Fibroblast of peridontal ligament (primary cell): ENCODE data around the gene STK36.

ENCODE experiments used
- DNase-seq: peaks from one replicate; pipeline ENCODE4 v3.0.0-alpha.2; 2010; ENCODE audit errors: extremely low read depth

The STK36 gene, protein sequence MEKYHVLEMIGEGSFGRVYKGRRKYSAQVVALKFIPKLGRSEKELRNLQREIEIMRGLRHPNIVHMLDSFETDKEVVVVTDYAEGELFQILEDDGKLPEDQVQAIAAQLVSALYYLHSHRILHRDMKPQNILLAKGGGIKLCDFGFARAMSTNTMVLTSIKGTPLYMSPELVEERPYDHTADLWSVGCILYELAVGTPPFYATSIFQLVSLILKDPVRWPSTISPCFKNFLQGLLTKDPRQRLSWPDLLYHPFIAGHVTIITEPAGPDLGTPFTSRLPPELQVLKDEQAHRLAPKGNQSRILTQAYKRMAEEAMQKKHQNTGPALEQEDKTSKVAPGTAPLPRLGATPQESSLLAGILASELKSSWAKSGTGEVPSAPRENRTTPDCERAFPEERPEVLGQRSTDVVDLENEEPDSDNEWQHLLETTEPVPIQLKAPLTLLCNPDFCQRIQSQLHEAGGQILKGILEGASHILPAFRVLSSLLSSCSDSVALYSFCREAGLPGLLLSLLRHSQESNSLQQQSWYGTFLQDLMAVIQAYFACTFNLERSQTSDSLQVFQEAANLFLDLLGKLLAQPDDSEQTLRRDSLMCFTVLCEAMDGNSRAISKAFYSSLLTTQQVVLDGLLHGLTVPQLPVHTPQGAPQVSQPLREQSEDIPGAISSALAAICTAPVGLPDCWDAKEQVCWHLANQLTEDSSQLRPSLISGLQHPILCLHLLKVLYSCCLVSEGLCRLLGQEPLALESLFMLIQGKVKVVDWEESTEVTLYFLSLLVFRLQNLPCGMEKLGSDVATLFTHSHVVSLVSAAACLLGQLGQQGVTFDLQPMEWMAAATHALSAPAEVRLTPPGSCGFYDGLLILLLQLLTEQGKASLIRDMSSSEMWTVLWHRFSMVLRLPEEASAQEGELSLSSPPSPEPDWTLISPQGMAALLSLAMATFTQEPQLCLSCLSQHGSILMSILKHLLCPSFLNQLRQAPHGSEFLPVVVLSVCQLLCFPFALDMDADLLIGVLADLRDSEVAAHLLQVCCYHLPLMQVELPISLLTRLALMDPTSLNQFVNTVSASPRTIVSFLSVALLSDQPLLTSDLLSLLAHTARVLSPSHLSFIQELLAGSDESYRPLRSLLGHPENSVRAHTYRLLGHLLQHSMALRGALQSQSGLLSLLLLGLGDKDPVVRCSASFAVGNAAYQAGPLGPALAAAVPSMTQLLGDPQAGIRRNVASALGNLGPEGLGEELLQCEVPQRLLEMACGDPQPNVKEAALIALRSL (N-terminal part only)

DNA sequence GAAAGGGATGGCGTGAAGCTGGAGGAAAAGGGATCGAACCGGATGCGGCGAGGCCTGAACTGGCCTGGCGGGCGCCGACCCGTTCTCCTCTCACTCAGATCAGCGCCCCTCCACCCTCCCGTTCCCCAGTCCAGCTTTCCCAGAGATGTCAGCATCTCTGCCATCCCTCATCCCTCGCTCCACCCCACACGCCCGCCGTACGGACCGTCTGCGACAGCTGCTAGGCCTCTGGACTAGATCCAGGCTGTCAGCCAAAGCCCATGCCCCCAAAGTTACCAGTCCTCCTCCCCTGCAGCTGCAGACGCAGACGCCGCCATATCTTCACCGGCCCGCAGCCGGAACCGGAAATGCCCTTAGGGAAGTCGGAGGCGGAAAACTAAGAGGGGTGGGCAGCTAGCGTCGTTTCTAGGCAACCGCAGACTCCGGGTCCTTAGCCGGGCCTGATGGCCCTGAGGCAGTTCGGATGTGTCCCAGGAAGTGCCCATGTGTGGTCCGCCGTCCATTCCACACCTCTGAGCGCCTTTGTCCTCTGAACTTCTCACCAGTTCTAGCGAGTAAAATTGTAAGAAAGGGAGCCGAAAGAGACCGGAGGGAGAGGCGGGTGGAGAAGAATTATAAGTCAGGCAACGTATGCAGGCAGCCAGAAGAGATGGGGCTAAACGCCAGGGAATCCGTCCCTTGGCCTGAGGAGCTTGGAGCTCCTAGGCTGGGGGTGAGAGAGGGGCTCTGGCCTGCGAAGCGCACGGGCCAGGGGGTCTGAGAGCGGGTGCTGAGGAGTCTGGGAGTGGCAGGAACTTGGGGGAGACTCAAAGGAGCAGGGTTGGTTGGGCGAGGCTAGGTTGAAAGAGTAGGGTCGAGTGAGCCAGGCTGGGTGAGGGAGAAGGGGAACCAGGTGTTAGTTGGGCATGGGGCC lies at the start of gene STK36, which contains the start of gene RNF25:
Gene STK36, plus strand, starts transcription at position 433 of the 913 bp plus-strand sequence. CDS start 744 bp downstream, outside the sequence.
Gene RNF25, minus strand, starts transcription at position 349 of the 913 bp plus-strand sequence. Its CDS starts 32 bp downstream, at position 317.
- DNase-seq: peak; percentile 91

- DNase-seq: no peak
These were observed 49.1 kb upstream of the STK36 start for GRCh38 chr2:218622606-218623365.

- no peak for DNase-seq
These were observed 48.5 kb upstream of the STK36 start for GRCh38 chr2:218623366-218623705.

DNA sequence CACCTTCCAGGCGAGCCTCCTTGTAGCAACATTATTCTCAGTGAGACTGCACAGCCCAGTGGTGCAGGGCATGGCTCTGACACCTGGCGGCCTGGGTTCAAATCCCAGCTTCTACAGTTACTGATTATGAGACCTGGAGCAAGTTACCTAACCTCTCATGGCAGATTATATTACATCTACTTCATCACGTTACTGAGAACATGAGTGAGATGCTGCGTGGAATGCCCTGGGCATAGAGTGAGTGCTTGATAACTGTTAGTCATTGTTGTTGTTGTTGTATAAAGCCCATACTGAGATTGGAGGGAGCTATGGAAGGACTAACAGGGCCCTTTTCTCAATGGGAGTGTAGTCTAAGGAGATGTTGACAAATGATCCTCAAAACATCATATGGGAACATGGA lies 45.5 kb upstream of the STK36 start:
- no peak for DNase-seq

DNA sequence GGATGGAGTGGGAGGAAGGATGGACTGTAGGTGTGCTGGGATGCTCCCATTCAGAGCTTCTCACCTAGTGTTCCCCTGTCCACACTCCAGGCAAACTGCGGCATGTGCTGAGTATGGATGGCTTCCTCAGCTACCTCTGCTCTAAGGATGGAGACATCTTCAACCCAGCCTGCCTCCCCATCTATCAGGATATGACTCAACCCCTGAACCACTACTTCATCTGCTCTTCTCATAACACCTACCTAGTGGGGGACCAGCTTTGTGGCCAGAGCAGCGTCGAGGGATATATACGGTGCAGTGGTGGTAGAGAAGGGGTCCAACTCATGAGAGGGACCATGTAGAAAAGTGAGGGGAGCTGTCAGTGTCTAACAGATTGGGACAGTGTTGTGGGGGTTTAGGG lies 43.9 kb upstream of the STK36 start:
- DNase-seq: no peak

DNA sequence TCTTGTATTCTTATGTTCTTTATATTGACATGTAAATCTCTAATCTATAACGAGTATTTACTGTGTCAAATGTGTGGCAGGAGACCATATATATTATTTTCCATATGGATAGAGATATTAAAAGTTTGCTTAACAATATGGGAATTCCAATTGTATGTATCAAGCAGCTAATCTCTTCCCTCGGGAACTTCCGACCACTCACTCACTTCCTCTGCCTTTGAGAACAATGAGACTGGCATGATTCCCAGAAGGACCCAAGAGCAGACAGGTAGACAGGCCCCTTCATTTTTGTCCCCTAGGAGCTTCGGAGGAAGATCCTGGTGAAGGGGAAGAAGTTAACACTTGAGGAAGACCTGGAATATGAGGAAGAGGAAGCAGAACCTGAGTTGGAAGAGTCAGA lies 40.0 kb upstream of the STK36 start:
- no peak for DNase-seq

DNA sequence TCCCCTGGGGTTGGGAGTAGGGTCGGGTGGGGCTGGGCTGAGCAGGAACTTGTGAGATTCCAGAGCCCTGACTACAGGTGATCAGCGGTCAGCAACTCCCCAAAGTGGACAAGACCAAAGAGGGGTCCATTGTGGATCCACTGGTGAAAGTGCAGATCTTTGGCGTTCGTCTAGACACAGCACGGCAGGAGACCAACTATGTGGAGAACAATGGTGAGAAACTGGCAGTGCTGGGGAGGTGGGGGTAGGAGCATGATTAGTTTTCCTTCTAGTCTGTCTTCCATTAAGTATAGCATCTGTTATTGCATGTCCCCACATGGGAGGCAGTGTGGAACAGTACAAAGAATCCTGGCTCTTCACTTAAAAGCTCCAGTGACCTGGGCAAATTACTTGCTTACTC lies 36.2 kb upstream of the STK36 start:
- DNase-seq: no peak

- DNase-seq: no peak
These were observed 33.5 kb upstream of the STK36 start for GRCh38 chr2:218638372-218638771.

- no peak for DNase-seq
These were observed 29.7 kb upstream of the STK36 start for GRCh38 chr2:218642121-218642656.

DNA sequence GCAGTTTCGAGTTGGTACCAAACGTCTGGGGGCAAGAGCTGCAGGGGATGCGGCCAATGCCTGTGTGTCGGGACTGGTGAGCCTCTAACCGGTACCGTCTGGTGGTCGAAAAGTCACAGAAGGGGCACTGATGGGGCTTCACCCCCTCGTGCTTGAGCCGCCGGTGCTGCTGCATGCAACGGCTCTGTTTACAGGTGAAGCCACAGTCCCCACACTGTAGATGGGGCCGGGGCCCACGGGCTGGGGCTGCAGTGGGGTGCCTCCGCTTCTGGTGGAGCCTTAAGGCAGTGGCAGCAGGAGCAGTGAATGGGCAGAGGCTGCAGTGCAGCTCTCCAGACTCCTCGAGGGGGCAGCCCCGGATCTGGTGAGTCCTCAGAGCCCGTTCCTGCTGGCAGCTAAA lies 29.1 kb upstream of the STK36 start:
- no peak for DNase-seq

DNA sequence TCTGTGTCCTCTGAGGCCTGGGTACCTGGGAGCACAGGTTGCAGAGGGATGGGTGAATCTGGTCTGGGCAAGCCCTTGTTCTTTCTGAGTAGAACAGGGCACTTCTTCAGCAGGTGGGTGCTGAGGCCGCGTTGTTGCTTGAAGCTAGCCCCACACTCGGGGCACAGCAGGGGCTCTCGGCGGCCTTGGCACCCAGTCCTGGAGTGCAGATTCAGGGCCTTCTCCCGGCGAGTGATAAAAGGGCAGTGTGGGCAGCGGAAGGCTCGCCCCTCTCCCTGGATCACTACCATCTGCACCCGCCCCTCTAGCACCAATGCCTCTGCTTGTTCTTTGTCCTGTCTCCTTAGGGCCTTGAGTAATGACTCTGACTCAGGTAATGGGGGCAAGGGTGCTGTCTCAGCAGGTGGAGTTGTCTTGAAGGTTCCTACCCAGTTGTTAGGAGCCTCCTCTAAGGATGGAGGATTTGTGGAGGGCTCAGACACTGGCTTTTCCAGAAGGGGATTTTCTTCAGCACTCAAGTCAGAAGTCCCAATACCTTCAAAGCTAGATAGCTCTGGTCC lies 28.1 kb upstream of the STK36 start:
- DNase-seq: no peak

DNA sequence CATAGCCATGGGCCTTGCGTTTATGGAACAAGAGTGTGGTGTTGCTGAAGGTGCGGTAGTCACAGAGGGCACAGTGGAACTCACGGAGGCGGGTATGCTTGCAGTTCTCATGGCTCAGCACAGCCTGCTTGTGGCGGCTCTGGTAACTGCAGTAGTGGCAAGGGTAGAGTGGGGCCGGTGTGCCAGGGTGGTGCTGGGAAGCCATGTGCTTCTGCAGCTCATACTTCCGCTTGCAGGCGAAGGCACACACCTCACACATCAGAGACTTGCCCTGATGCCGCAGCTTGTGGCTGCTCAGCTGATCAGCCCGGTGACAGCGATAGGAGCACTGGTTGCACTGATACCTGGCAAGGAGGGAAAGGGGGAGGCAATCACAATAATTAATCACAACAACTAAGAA lies 27.2 kb upstream of the STK36 start:
- DNase-seq: no peak

GRCh38 chr2:218645126-218645525 lies 26.8 kb upstream of the STK36 start:
- peak; percentile 56 for DNase-seq

- DNase-seq: peak; percentile 75
These were observed 23.6 kb upstream of the STK36 start for GRCh38 chr2:218648088-218648786.

DNA sequence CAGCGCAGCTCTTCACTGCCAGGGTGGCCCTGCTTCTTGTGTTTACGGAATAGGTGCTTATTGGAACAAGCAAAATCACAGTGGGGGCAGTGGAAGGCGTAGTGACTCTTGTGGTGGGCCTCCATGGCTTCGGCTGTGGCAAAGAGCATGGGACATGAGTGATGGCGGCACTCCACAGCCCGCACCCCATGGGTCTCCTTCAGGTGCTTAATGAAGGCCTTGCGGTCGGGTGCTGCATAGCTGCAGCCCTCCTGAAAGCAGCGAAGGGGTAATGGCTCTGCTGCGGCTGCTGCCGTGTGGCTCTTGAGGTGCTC lies 23.1 kb upstream of the STK36 start:
- DNase-seq: no peak

DNA sequence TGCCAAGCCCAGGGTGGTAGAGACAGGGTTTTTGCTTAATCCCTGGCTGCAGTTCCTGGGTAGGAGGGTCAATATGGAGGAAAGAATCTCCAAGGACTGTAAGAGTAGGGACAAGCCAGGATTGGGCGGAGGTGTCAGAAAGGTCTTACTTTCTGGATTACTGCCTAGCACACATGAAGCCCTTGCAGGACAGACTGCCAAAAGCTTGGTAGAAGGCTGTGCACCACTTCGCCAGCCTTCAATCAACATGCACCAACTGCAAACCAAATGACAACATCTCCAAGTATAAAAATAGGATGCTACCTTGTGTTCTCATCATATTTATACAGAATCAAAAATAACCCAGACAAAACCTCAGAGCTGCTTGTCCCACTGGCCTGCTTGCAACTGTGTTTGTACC lies 16.1 kb upstream of the STK36 start:
- DNase-seq: no peak

- DNase-seq: peak; percentile 40
These were observed 13.1 kb upstream of the STK36 start for GRCh38 chr2:218658671-218659257.

DNA sequence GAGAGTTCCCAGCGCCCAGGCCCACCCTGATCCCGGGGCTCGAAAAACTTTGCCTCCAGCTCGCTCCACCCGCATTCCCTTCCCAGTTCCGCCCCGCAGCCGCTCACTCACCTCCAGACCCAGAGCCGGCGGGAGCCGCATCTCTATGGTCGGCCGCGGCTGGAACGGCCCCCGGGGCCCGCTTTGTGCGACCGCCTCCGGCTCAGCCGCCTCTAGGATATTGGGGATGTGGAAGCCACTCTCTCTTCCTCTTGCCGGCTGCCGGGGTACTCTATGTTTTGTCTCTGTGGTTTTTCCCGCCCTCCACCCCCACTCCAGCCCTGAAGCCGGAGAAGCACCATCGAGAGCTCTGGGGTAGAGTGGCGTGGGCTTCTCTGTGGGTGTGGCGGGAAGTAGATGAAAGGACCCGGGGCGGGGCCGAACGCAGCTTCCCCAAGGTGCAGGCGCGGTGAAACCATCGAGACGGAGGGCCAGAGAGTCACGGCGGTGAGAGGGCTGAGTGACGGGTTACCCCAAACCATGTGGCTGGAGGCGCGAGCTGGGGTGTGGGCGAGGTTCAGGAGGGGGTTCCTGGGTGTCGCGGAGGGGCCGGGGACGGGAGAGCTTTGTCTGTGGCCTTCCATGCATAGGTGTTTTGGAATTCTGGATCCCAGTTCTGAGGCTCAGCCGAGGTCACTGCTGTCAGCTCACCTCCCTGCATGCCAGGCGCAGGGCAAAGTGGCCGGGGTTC lies 12.5 kb upstream of the STK36 start, which contains the start of the genes BCS1L and ZNF142:
Gene BCS1L, plus strand, starts transcription at position 426 of the 730 bp plus-strand sequence. CDS start 1,305 bp downstream, outside the sequence.
Gene ZNF142, minus strand, starts transcription at position 366 of the 730 bp plus-strand sequence. CDS start 3,194 bp downstream, outside the sequence.
- DNase-seq: peak; percentile 71
